Psoas muscle (tissue), 8 donors: ENCODE data around the gene PGA5. TPM values are rescaled to one million over a fixed set of nuclear protein-coding genes. Genes with fewer than 3 reads are reported as not detected.

Source experiments
- ATAC-seq, 4 donors: fragments of 200-7000 bp; cut with Tn5 transposase; one replicate each; pipeline ENCODE4 v1.9.1; 2020; ENCODE audit warnings: moderate library complexity in 3 of 4, mild to moderate bottlenecking in 2 of 4
- DNase-seq, 2 donors: peaks; one replicate each; pipeline ENCODE4 v3.0.0-alpha.2; 2020
- H3K27ac ChIP-seq: fragments of 200-600 bp; one replicate; pipeline ENCODE4 v1.8.0; 2022
- H3K27me3 ChIP-seq, 3 donors: fragments of 200-600 bp in 1 of 3; one replicate each; pipeline versions ENCODE4 v1.6.1 to v1.8.0; 2013 to 2022; ENCODE audit warnings: low read length in 2 of 3, mild to moderate bottlenecking in 2 of 3, moderate library complexity in 1 of 3; ENCODE audit not compliant: insufficient read depth in 3 of 3
- H3K36me3 ChIP-seq, 2 donors: fragments of 200-600 bp in 1 of 2; one replicate each; pipeline versions ENCODE4 v1.6.1 to v1.8.0; 2013 to 2022; ENCODE audit warnings: low read depth in 1 of 2, mild to moderate bottlenecking in 1 of 2, moderate library complexity in 1 of 2; ENCODE audit not compliant: insufficient read depth in 1 of 2
- H3K4me1 ChIP-seq: fragments of 200-600 bp; one replicate; pipeline ENCODE4 v1.8.0; 2022
- H3K4me3 ChIP-seq: fragments of 200-600 bp; one replicate; pipeline ENCODE4 v1.8.0; 2022; ENCODE audit warnings: mild to moderate bottlenecking
- H3K9me3 ChIP-seq: fragments of 200-600 bp; one replicate; pipeline ENCODE4 v1.8.0; 2022
- WGBS, 3 donors: extraction: QIAGEN DNeasy Blood & Tissue Kit; methylation state at CpG; one replicate each; pipeline versions ENCODE4 v1.1.6 to v1.1.7; 2013; 5-methylcytosine and 5-hydroxymethylcytosine counted together
- intact Hi-C, 2 donors: fragments of 100-400 bp; cut with DNase I; formaldehyde crosslinking; loops; one replicate each; pipeline versions ENCODE4 v1.11.0 to v1.14.2; 2022
- polyA plus RNA-seq, 3 donors: library from polyadenylated mRNA; stranded (reverse); fragments of 200-250 nt; gene quantifications; one replicate each; pipeline ENCODE4 v1.2.3, GENCODE V29; 2013
- total RNA-seq, 4 donors: library from RNA; stranded (reverse); fragmentation: NEBNext Ultra II Directional in 2 of 4; extraction: Animal tissue kit (Norgen Biotek cat#: 25700) in 2 of 4; gene quantifications; one replicate each; pipeline versions ENCODE4 v1.2.1 to v1.2.4, GENCODE V29; 2021 to 2023
- TF ChIP-seq, protein P1 (sequence below): fragments of 200-600 bp; IDR thresholded peaks from one replicate; pipeline ENCODE4 v1.8.0; 2022; ENCODE audit warnings: antibody characterized with exemption
- donor health status: healthy with polysubstance abuse.
- donor health status: DM: no; HTN: no; CAD: no; lungs with moderate emphysema.
- donor health status: Bipolar disorder and iron deficiency.
- donor health status: healthy.
- donor health status: DM: yes; HTN: yes; CAD: no.
- donor health status: DM: no; HTN: no; CAD: no.
- donor health status: DM: no; HTN: no; CAD: no.
- donor health status: DM: yes; HTN: yes; CAD: no.

PGA5 gene
- total and polyA plus RNA-seq, 7 donors = 0.17 to 0.44 (median 0.30) TPM; not detected in 3

DNA sequence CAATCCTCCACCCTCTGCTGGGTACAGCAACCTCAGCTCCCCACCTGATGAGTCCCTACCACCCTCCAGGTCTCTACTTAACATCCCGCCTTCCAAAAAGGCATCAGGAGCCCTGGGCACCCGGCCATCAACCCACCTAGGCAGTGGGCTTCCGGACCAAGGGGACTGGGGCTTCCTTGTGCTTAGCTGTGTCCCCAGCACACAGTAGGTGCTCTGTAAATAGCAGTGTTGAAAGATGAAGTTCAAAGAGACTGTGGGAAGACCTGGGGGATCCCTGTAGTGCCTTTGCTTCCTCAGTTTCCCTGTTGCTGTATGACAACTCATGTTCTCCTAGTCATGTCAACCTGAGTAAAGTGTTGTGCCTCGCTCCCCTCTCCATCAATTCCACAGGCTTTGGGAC is 33.1 kb downstream of the PGA5 start:
- Histone ChIP-seq H3K4me3 (no peak overlapping the region), H3K27me3 (no peaks in the 10 kb centered on the region), H3K27ac (no peak overlapping the region), H3K4me1 (no peaks in the 10 kb centered on the region), H3K36me3 (no peaks in the 10 kb centered on the region), H3K9me3 (no peaks in the 10 kb centered on the region)
- WGBS, 3 donors = 95 to 99% (median 96%) methylated on average over 4 of the region's 4 CpGs
- intact Hi-C loops = no loop called here
- TF ChIP-seq, protein P1, sequence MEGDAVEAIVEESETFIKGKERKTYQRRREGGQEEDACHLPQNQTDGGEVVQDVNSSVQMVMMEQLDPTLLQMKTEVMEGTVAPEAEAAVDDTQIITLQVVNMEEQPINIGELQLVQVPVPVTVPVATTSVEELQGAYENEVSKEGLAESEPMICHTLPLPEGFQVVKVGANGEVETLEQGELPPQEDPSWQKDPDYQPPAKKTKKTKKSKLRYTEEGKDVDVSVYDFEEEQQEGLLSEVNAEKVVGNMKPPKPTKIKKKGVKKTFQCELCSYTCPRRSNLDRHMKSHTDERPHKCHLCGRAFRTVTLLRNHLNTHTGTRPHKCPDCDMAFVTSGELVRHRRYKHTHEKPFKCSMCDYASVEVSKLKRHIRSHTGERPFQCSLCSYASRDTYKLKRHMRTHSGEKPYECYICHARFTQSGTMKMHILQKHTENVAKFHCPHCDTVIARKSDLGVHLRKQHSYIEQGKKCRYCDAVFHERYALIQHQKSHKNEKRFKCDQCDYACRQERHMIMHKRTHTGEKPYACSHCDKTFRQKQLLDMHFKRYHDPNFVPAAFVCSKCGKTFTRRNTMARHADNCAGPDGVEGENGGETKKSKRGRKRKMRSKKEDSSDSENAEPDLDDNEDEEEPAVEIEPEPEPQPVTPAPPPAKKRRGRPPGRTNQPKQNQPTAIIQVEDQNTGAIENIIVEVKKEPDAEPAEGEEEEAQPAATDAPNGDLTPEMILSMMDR = no peak
- no peak for ATAC-seq
- no peak for DNase-seq

DNA sequence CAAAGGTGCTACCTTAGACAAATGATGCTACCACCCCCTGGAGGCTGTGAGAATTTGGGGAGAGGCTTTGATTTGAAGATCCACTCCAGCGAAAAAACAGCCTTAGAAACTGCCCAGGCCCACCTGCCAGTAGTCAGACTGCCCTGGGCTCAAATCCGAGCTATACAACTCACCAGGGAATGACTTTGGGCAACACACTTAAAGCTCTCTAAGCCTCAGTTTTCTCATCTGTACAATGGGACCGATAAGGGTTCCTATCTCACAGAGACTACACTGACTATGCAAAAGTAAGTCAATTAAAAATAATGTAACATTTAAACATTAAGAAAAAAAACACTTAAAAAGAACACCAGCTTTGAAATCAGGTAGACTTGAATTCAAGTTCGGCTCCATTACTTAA is 34.2 kb downstream of the PGA5 start:
- no peak for ATAC-seq
- Histone ChIP-seq H3K4me3 (no peak overlapping the region), H3K27me3 (no peaks in the 10 kb centered on the region), H3K9me3 (no peaks in the 10 kb centered on the region), H3K36me3 (peaks cover 0 to 2% of the 10 kb centered on the region in 2 donors), H3K4me1 (no peaks in the 10 kb centered on the region), H3K27ac (no peak overlapping the region)
- intact Hi-C loops = no loop called here
- DNase-seq = no peak
- WGBS, 3 donors = 91 to 93% (median 92%) methylated on average over 4 of the region's 4 CpGs
- TF ChIP-seq, protein P1 = no peak

DNA sequence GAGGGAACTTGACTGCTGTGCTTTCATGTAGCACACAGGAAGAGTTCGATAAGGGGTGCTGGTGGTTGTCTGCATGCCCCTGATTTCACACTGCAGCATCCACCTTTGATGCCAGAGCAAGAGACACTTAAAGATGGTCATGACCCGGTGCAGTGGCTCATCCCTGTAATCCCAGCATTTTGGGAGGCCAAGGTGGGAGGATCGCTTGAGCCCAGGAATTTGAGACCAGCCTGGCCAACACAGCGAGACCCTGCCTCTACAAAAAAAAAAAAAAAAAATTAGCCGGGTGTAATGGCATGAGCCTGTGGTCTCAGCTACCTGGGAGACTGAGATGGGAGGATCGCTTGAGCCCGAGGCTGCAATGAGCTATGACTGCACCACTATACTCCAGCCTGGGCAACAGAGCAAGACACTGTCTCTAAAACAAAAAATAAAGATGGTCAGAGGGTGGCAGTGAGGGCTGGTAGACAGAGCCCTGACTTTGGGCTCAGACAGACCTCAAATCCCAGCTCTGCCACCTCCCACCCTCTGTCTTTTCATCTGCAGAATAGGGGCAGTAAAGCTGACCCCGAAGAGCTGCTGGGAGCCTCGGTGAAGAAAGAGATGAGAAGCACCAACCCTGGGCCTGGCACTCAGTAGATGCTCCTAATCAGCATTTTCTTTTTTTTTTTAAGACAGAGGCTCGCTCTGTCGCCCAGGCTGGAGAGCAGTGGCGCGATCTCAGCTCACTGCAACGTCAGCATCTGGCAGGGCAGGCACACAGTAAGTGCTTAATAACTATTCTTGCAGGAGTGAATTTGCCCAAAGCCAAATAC is 36.4 kb downstream of the PGA5 start:
- Histone ChIP-seq H3K4me1 (no peaks in the 10 kb centered on the region), H3K27ac (no peak overlapping the region), H3K9me3 (no peaks in the 10 kb centered on the region), H3K4me3 (no peak overlapping the region), H3K36me3 (peaks cover 0 to 6% of the 10 kb centered on the region in 2 donors), H3K27me3 (no peaks in the 10 kb centered on the region)
- intact Hi-C loops = no loop called here
- TF ChIP-seq, protein P1 = no peak
- ATAC-seq (no peak), DNase-seq (no peak)
- WGBS, 3 donors = 85 to 87% (median 86%) methylated on average over 14 of the region's 14 CpGs

DNA sequence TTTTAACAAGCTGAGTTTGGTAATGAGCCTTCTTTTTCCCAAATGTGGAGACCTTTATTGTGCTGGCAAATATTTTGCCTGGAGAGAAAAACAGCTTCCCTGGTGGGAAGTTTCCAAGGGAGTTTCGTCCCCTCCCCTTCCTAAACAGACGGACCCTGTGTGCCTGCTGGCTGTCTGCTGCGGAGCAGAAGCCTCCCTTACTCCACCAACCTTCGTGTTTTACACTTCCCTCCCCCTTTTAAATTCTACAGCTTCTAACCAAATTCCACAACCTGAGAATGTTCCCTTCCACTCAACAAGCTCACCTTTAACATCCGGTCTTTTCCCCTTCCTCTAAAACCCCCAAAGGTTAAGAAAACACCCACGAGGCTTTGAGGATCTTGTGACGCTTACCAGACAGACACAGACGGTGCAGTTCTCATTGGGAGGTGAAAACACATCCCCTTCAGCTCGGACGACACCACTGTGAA is 37.1 kb downstream of the PGA5 start:
- intact Hi-C loops = no loop called here
- no peak overlapping the region for H3K27ac ChIP-seq
- H3K4me1 ChIP-seq = no peaks in the 10 kb centered on the region
- no peaks in the 10 kb centered on the region for H3K27me3 ChIP-seq
- TF ChIP-seq, protein P1 = no peak
- ATAC-seq = no peak
- no peak for DNase-seq
- H3K9me3 ChIP-seq = no peaks in the 10 kb centered on the region
- peaks cover 0 to 6% of the 10 kb centered on the region in 2 donors for H3K36me3 ChIP-seq
- H3K4me3 ChIP-seq = no peak overlapping the region
- WGBS, 3 donors = 63 to 70% (median 69%) methylated on average over 10 of the region's 10 CpGs
